Activated CD4-positive, alpha-beta T cell treated with anti-CD3 and anti-CD28 coated beads, Interleukin-2, amount 10 ng/mL, durations not matched to agents 7 days and 5 days (primary cell): ENCODE data around the gene OSBPL10. TPM values are rescaled to one million over a fixed set of nuclear protein-coding genes. Genes with fewer than 3 reads are reported as not detected.

Experiments
- CTCF ChIA-PET: fragments of 350-600 bp; sonication (Branson Sonifier 250); formaldehyde crosslinking; loops from one replicate; lab custom pipeline; 2021; ENCODE audit warnings: antibody characterized with exemption; lab: Charles Lee
- POLR2A ChIA-PET: fragments of 350-600 bp; sonication (Branson Sonifier 250); formaldehyde crosslinking; loops from one replicate; lab custom pipeline; 2021; ENCODE audit warnings: antibody characterized with exemption; lab: Charles Lee
- DNase-seq: peaks from one replicate; pipeline ENCODE4 v3.0.0-alpha.2; 2020
- H3K27ac Mint-ChIP-seq: one replicate; pipeline ENCODE4 v1.8.0; 2021; ENCODE audit warnings: mild to moderate bottlenecking, moderate library complexity, mixed read lengths
- H3K27me3 Mint-ChIP-seq: one replicate; pipeline ENCODE4 v1.8.0; 2021; ENCODE audit warnings: mixed read lengths
- H3K36me3 Mint-ChIP-seq: one replicate; pipeline ENCODE4 v1.8.0; 2021; ENCODE audit warnings: low read depth, mixed read lengths
- H3K4me1 Mint-ChIP-seq: one replicate; pipeline ENCODE4 v1.8.0; 2021; ENCODE audit warnings: mixed read lengths
- H3K4me3 Mint-ChIP-seq: one replicate; pipeline ENCODE4 v1.8.0; 2021; ENCODE audit warnings: mild to moderate bottlenecking, moderate library complexity, mixed read lengths
- H3K9me3 Mint-ChIP-seq: one replicate; pipeline ENCODE4 v1.8.0; 2021; ENCODE audit warnings: mixed read lengths
- total RNA-seq, 2 experiments: library from RNA; stranded (reverse); gene quantifications; one replicate each; pipeline ENCODE4 v1.2.3, GENCODE V29; 2021

OSBPL10 gene
- total RNA-seq, 2 experiments from 2014 or later = 0.89 to 1.1 TPM

DNA sequence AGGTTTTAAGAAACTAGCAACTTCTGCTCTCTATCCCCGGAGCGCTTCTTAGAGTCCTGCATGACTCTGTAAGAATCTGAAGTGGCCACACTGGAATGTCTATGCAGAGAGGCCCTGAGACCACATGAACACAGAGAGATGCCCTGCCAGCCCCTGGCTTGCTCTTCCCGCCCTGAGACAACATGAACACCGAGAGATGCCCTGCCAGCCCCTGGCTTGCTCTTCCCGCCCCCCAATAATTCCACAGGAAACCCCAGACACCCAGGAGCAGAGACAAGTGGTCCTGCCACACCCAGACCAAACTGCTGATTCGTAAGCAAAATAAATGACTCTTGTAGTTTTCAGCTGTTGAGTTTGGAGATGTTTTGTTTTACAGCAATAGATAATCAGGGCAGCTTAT, 166.1 kb downstream of the OSBPL10 start:
- no peak overlapping the region for H3K27ac Mint-ChIP-seq
- ChIA-PET CTCF (interaction anchor here (0.5 to 0.6 kb wide), 3 partner anchors 23 to 113 kb away, joined by 3 read pairs; no protein-coding TSS in a partner anchor), POLR2A (no interaction called here)
- H3K27me3 Mint-ChIP-seq = no peaks in the 10 kb centered on the region
- peaks cover 2% of the 10 kb centered on the region for H3K4me1 Mint-ChIP-seq
- no peaks in the 10 kb centered on the region for H3K9me3 Mint-ChIP-seq
- H3K4me3 Mint-ChIP-seq = no peak overlapping the region
- no peak for DNase-seq
- H3K36me3 Mint-ChIP-seq = no peaks in the 10 kb centered on the region

DNA sequence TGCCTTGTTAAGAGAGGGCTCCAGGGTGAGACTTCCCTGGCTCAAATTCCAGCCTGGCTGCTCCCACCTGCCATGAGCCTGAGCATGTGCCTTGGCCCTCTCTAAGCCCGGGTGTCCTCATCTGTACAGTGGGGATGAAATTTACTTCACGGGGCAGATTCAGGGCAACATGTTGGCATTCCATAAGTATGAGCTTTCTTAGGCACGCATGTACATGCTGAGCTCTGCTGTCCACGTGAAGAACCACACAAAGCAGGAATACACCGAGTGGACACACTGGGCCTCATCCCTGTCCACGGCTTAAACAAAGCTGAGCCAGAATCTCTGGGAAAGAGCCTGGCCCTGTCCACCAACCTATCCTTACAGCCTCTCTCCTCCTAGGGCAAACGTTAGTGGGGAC, 167.4 kb downstream of the OSBPL10 start:
- Mint-ChIP-seq H3K27me3 (no peaks in the 10 kb centered on the region), H3K9me3 (no peaks in the 10 kb centered on the region), H3K4me3 (no peak overlapping the region), H3K4me1 (peaks cover 2% of the 10 kb centered on the region), H3K36me3 (no peaks in the 10 kb centered on the region), H3K27ac (no peak overlapping the region)
- DNase-seq = no peak
- ChIA-PET POLR2A (no interaction called here), CTCF (no interaction called here)

DNA sequence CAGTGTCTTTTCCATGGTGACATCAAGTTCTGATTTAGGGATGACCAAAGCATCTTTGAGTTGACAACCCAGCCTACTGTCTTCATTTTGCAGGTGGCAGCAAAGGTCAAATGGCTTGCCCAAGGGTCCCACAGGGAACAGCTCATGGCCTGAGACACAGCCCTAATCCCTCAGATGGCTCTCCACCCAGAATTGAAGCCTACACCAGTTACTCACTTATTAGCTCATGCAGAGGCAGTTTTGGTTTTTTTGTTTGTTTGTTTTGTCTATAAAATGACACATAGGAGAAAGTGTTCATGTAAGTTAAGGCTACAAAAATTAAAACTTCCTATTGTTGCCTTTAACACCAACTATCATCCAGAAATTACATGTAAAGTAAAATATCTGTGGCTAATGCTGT, 167.9 kb downstream of the OSBPL10 start:
- Mint-ChIP-seq H3K4me1 (peaks cover 2% of the 10 kb centered on the region), H3K4me3 (no peak overlapping the region), H3K27ac (no peak overlapping the region), H3K27me3 (no peaks in the 10 kb centered on the region), H3K9me3 (no peaks in the 10 kb centered on the region), H3K36me3 (no peaks in the 10 kb centered on the region)
- POLR2A ChIA-PET = no interaction called here
- CTCF ChIA-PET = no interaction called here
- DNase-seq = no peak

DNA sequence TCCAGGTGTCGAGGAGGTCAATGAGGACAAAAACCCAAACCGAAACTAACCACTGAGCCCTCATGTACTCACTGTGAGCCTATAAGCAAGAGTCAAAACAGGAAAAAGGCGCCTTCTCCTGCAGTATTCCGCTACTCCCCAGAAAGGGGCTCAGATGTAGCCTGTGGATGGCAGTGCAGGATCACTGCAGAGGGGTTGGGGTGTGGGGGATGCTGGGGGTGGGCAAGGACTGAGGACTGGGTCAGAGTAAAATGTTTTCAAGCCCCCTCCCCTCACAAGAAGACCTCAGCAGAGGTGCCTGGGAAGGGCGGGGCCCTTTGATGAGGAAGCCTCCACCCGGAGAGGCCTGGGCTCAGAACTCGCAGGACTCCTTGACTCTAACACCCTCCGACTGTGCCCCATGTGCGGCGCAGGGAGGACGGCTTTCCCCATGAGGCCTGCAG, 170.1 kb downstream of the OSBPL10 start:
- ChIA-PET POLR2A (no interaction called here), CTCF (no interaction called here)
- Mint-ChIP-seq H3K4me1 (peaks cover 2% of the 10 kb centered on the region), H3K27ac (no peak overlapping the region), H3K9me3 (no peaks in the 10 kb centered on the region), H3K27me3 (peaks cover 2% of the 10 kb centered on the region), H3K36me3 (no peaks in the 10 kb centered on the region), H3K4me3 (no peak overlapping the region)
- no peak for DNase-seq

DNA sequence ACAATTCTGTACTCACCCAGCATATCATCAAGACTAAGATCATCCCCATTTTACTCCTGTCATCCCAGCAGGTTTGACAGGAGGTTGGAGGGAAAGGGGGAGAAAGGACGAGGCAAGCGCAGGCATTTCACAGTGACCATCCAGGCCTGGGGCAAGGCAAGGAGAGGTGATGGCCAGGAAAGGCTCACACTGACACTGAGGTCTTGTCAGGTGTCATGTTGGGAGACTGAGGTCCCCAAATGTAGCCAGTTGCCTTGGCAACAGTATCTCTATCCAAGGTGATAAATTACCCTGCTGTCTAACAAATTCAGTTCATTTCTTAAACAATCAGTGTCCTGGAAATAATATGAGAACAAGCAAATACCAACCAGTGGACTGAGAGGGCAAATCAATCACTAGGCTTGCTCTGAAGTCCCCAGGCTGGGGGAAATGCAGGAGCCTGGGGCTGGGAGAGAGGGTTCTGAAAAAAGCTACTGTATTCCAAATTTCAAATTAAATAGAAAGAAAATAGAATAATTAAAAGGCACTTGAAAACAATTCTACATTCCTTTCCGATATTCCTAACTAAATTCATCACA, 172.8 kb downstream of the OSBPL10 start:
- Mint-ChIP-seq H3K4me1 (no peaks in the 10 kb centered on the region), H3K27ac (no peak overlapping the region), H3K27me3 (peaks cover 2% of the 10 kb centered on the region), H3K9me3 (no peaks in the 10 kb centered on the region), H3K4me3 (no peak overlapping the region), H3K36me3 (no peaks in the 10 kb centered on the region)
- CTCF ChIA-PET = no interaction called here
- POLR2A ChIA-PET = no interaction called here
- DNase-seq = no peak

DNA sequence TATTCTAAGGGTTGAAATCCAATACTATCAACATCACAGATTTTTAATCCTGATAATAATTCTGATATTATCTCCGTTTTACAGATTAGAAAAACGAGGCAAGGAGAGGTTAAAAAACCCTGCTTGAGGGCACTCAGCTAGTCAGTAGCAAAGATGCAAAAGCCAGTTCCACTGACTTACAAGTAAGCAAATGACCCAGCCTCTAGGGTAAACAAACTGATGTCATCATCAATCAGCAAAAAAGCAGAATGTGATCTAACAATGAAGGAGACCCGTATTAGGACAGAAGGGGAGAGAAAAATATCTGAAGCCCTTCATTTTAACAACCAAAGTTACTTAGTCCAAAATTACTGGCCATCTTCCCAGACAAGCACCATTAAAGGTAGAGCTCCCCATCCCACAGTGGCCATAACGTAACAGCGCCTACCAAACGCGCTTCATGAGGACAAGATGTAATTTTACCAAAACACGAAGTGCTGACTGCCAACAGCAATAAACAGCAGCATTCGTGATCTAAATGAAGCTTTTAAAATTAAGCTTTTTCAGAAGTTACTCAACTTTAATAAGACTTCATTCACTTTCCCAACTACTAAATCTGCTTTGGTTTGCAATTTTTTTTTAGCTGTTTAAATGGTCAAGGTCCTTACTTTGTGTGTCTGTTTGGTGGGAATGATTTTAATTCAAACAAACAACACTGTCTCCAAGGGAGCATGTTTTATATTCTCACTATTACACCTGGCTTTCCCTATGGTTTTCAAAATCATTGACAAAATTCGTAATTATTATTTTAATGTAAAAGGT, 176.6 kb downstream of the OSBPL10 start:
- Mint-ChIP-seq H3K9me3 (peaks cover 3% of the 10 kb centered on the region), H3K4me3 (no peak overlapping the region), H3K4me1 (no peaks in the 10 kb centered on the region), H3K27me3 (peaks cover 2% of the 10 kb centered on the region), H3K27ac (no peak overlapping the region), H3K36me3 (no peaks in the 10 kb centered on the region)
- ChIA-PET CTCF (interaction anchor here (0.6 to 1.3 kb wide), 3 partner anchors 11 to 1638 kb away, joined by 3 read pairs; no protein-coding TSS in a partner anchor), POLR2A (interaction anchor here (0.6 kb wide), 1 partner anchor 8 kb away, joined by 3 read pairs; no protein-coding TSS in a partner anchor)
- DNase-seq = no peak

DNA sequence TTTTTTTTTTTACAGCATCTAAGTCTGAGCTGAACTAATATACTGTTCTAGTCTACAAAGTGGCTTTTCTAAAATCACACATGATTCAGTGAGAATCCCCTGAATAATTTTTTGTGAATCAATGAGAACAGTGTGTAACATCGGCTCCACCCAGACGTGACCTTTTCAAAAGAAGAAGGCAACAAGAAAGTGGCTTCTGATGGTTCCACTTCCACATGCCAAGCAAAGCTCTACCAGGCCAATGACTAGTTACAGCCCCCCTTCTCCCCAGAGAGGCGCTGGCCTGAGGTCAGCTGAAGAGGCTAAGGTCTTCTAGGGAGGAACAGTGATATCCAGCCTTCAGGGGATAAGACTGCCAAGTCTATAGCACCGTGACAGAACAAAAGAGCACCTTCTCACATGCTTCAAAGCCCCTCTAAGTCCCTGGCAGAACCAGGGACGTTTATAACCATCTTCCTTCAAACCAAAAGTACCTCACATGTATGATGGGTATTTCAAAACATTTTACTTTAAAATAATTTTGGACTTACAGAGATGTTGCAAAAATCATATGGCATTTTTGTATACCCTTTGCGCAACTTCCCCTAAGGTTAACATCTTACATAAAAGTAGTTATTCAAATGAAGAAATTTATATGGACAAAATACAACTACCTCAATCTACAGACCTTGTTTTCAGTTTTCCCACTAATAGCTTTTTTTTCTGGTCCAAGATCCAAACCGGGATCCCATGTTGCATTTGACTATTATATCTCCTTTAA, 177.9 kb downstream of the OSBPL10 start:
- Mint-ChIP-seq H3K9me3 (peaks cover 3% of the 10 kb centered on the region), H3K4me3 (no peak overlapping the region), H3K4me1 (no peaks in the 10 kb centered on the region), H3K27ac (no peak overlapping the region), H3K36me3 (no peaks in the 10 kb centered on the region), H3K27me3 (peaks cover 2% of the 10 kb centered on the region)
- ChIA-PET POLR2A (no interaction called here), CTCF (no interaction called here)
- no peak for DNase-seq

DNA sequence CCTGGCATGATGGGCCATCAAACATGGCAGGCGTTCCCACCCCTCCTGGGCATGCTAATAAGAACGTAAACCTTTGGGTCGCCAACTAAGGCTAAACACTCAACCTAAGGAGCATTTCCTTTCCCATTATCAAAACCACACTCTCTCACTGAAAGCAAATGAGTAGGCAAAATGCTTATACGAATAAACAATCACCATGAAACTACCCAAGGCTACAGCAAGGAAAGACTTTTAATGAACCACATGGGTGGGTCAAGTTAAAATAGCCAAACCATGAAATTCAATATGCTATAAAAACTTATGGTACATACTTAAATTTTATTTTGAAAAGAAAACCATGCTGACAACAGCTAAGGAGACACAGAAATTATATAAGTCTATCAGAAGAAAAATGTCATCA, 180.6 kb downstream of the OSBPL10 start:
- no peak overlapping the region for H3K27ac Mint-ChIP-seq
- no peaks in the 10 kb centered on the region for H3K27me3 Mint-ChIP-seq
- ChIA-PET CTCF (no interaction called here), POLR2A (no interaction called here)
- H3K36me3 Mint-ChIP-seq = no peaks in the 10 kb centered on the region
- no peak overlapping the region for H3K4me3 Mint-ChIP-seq
- H3K4me1 Mint-ChIP-seq = no peaks in the 10 kb centered on the region
- peaks cover 5% of the 10 kb centered on the region for H3K9me3 Mint-ChIP-seq
- no peak for DNase-seq

DNA sequence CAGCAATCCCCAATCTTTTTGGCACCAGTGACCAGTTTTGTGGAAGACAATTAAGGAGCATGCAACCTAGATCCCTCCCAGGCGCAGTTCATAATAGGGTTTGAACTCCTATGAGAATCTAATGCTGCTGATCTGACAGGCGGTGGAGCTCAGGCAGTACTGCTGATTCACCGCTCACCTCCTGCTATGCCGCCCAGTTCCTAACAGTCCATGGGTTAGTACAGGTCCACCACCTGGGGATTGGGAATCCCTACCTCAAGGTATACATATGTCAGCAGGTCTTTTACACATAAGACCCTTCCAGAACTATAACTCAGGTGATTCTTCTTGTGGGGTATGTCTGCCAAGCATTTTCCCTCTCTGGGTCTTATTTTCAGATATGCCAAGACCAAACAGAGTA, 182.2 kb downstream of the OSBPL10 start:
- no peaks in the 10 kb centered on the region for H3K4me1 Mint-ChIP-seq
- ChIA-PET POLR2A (interaction anchor here (0.6 kb wide), 1 partner anchor 37 kb away, joined by 11 read pairs; no protein-coding TSS in a partner anchor), CTCF (no interaction called here)

DNA sequence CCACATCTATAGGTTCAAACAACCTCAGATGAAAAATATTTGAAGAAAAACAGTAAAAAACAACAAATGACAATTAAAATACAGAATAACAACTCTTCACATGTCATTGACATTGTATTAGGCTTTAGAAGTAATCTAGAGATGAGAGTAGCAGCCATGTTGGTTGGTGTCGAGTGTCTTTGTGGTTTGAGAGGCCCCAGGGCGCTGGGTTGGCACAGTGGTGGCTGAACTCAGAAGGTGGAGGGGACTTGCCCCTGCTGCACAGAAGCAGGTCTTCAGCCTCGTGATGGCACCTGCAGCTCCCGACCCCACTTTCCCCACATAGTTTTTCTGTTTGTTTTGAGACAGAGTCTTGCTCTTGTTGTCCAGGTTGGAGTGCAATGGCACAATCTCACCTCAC, 187.2 kb downstream of the OSBPL10 start:
- no peak overlapping the region for H3K4me3 Mint-ChIP-seq
- no peaks in the 10 kb centered on the region for H3K27me3 Mint-ChIP-seq
- no peaks in the 10 kb centered on the region for H3K4me1 Mint-ChIP-seq
- no peak for DNase-seq
- POLR2A ChIA-PET = no interaction called here
- peaks cover 5% of the 10 kb centered on the region for H3K9me3 Mint-ChIP-seq
- no peak overlapping the region for H3K27ac Mint-ChIP-seq
- CTCF ChIA-PET = interaction anchor here (1.2 kb wide), 1 partner anchor 11 kb away, joined by 3 read pairs; no protein-coding TSS in a partner anchor
- no peaks in the 10 kb centered on the region for H3K36me3 Mint-ChIP-seq

More for the DNA sequence above, 182.2 kb downstream of the OSBPL10 start:
- H3K9me3 Mint-ChIP-seq = peaks cover 8% of the 10 kb centered on the region
- no peak overlapping the region for H3K4me3 Mint-ChIP-seq
- no peaks in the 10 kb centered on the region for H3K36me3 Mint-ChIP-seq
- H3K27ac Mint-ChIP-seq = no peak overlapping the region
- no peak for DNase-seq
- no peaks in the 10 kb centered on the region for H3K27me3 Mint-ChIP-seq

DNA sequence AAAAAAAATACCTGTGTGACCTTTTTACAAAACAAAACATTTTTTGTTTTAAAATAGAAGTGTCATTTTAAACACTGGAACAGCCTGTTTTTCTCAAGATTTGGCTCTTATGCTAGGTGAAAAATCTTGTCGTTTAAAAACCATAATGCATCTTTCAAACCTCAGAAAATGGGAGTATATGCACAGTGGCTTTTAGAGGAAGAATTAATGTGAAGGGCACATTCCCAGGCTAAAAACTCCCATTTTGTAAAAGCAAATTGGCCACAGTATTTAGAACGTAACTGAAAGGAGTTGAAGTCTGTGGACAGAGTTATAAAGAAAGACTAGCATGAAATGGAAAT, 190.0 kb downstream of the OSBPL10 start:
- ChIA-PET CTCF (no interaction called here), POLR2A (no interaction called here)
- no peaks in the 10 kb centered on the region for H3K36me3 Mint-ChIP-seq
- peaks cover 5% of the 10 kb centered on the region for H3K9me3 Mint-ChIP-seq
- no peaks in the 10 kb centered on the region for H3K4me1 Mint-ChIP-seq
- H3K27ac Mint-ChIP-seq = no peak overlapping the region
- no peak for DNase-seq
- H3K4me3 Mint-ChIP-seq = no peak overlapping the region
- no peaks in the 10 kb centered on the region for H3K27me3 Mint-ChIP-seq

DNA sequence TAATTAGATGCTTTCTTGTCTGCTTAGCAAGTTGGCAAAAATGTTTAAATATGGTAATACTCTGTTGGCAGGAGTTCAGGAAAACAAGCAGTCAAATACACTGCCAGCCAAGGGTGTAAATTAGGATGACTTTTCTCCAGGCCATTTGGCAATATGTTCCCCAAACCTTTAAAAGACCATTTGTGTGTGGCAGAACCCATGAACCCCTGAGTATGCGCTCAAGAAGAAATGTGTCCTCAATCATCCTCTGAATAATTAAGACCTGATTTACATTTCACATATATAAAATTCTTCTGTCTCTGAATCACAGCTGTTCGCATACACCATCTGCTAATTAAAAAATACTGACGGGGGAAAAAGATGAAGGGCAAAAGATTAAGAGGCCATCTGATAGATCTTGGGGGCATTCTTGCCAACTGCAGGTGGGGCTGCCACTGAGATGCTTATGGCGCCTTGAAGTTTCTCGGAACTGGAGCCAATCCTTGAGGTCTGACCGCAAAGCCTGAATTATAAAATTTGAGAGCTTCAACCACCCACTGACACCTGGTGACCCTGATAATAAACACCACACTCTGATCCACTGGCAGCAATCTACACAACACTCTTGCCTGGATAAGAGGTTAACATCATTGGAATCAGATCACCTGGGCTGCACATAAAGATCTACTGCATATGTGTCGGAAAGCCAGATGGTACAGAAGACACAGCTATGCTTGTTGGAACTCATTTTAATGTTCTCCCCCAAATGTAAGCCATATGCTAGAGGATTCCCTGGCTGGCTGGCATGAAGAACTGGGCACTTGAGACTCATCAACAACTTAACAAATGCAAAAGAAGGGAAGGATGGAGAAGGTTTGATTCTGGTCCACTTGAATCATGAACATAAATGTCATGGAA, 190.6 kb downstream of the OSBPL10 start:
- no peaks in the 10 kb centered on the region for H3K36me3 Mint-ChIP-seq
- peaks cover 3% of the 10 kb centered on the region for H3K9me3 Mint-ChIP-seq
- ChIA-PET POLR2A (no interaction called here), CTCF (no interaction called here)
- no peaks in the 10 kb centered on the region for H3K4me1 Mint-ChIP-seq
- no peak overlapping the region for H3K4me3 Mint-ChIP-seq
- no peak overlapping the region for H3K27ac Mint-ChIP-seq
- DNase-seq = no peak
- H3K27me3 Mint-ChIP-seq = no peaks in the 10 kb centered on the region
